ENCODE measurements around the gene CAMTA1.

GRCh38 chr1:7105269-7105668 is 320.0 kb downstream of the CAMTA1 start:
- TF ChIP-seq POLR2A (IDR thresholded peaks at IDR 0.05; ENCODE audit: low read length) (no peak), GATA1 (IDR thresholded peaks at IDR 0.05; ENCODE audit: low read depth, low read length) (no peak)

Data from erythroblast (primary cell).